GM18517 (cell line): Measurements from ENCODE around the gene BMP8A.
"Not testable (repeated sequence)": the region's sequence is repeated elsewhere in the genome, so short reads cannot be mapped to it uniquely, and the experiment has no call there.

ENCODE experiments used
- ATAC-seq: cut with Tn5 transposase; IDR thresholded peaks from one replicate; pipeline ENCODE4 v1.9.1; 2021; ENCODE audit warnings: mild to moderate bottlenecking, moderate library complexity; ENCODE audit not compliant: unreplicated experiment

BMP8A gene

GRCh38 chr1:39504436-39504835 lies 13.0 kb downstream of the BMP8A start:
- not testable (repeated sequence) for ATAC-seq

GRCh38 chr1:39505289-39505688 lies 13.9 kb downstream of the BMP8A start:
- ATAC-seq = no peak

- ATAC-seq = no peak
These were observed 15.9 kb downstream of the BMP8A start for GRCh38 chr1:39507230-39507928.

GRCh38 chr1:39508266-39508665 lies 16.8 kb downstream of the BMP8A start:
- ATAC-seq = no peak

- ATAC-seq = peak; percentile 26
These were observed 17.4 kb downstream of the BMP8A start for GRCh38 chr1:39508857-39509305.

- ATAC-seq = peak; percentile 61
These were observed 18.0 kb downstream of the BMP8A start for GRCh38 chr1:39509360-39510009.

- ATAC-seq = not testable (repeated sequence)
These were observed 19.2 kb downstream of the BMP8A start for GRCh38 chr1:39510570-39511186.

GRCh38 chr1:39511477-39511876 lies 20.0 kb downstream of the BMP8A start:
- ATAC-seq = not testable (repeated sequence)

GRCh38 chr1:39512234-39512847 lies 20.9 kb downstream of the BMP8A start:
- not testable (repeated sequence) for ATAC-seq

GRCh38 chr1:39514710-39515124 lies 23.3 kb downstream of the BMP8A start:
- not testable (repeated sequence) for ATAC-seq

- not testable (repeated sequence) for ATAC-seq
These were observed 24.0 kb downstream of the BMP8A start for GRCh38 chr1:39515131-39516086.

GRCh38 chr1:39516841-39517240 lies 25.4 kb downstream of the BMP8A start:
- not testable (repeated sequence) for ATAC-seq

- ATAC-seq = not testable (repeated sequence)
These were observed 26.5 kb downstream of the BMP8A start for GRCh38 chr1:39517936-39518335.

- not testable (repeated sequence) for ATAC-seq
These were observed 27.9 kb downstream of the BMP8A start for GRCh38 chr1:39519376-39519775.

- ATAC-seq = not testable (repeated sequence)
These were observed 30.8 kb downstream of the BMP8A start for GRCh38 chr1:39522221-39522620.

GRCh38 chr1:39522661-39523567 lies 31.5 kb downstream of the BMP8A start:
- ATAC-seq = no peak

GRCh38 chr1:39524171-39524570 lies 32.7 kb downstream of the BMP8A start:
- ATAC-seq = no peak

GRCh38 chr1:39524591-39525365 lies 33.3 kb downstream of the BMP8A start:
- no peak for ATAC-seq
